ENCODE results near the gene APOB. TPM values are rescaled to one million over a fixed set of nuclear protein-coding genes. Genes with fewer than 3 reads are reported as not detected.

APOB gene
- total RNA-seq, 1 experiment from 2014 or later: not detected

Other genes starting within 250 kb of the APOB start
- 20.1 and 25.0 TPM in 2 replicates for gene LDAH, start 221.0 kb downstream of the APOB start, total RNA-seq (2014; rRNA removed; shearing (Covaris generic))
- gene TDRD15, start 79.9 kb upstream of the APOB start, total RNA-seq (2014; rRNA removed; shearing (Covaris generic)): not detected in 2 replicates

All from A172 (cell line).